Subcutaneous abdominal adipose tissue (tissue), 5 donors: ENCODE data around the gene WDR45.

ENCODE experiments used
- H3K27ac ChIP-seq: one replicate; pipeline ENCODE4 v1.7.0; 2013; ENCODE audit warnings: low read depth, mild to moderate bottlenecking, inconsistent platforms, low read length, moderate library complexity
- H3K27me3 ChIP-seq, 5 donors: one replicate each; pipeline ENCODE4 v1.7.0; 2013; ENCODE audit warnings: low read length in 5 of 5, inconsistent platforms in 1 of 5; ENCODE audit not compliant: control insufficient read depth in 5 of 5, insufficient read depth in 4 of 5
- H3K36me3 ChIP-seq, 5 donors: one replicate each; pipeline ENCODE4 v1.7.0; 2013; ENCODE audit warnings: low read length in 5 of 5; ENCODE audit not compliant: control insufficient read depth in 5 of 5, insufficient read depth in 5 of 5
- H3K4me1 ChIP-seq, 5 donors: one replicate each; pipeline ENCODE4 v1.7.0; 2013; ENCODE audit warnings: low read length in 5 of 5, mild to moderate bottlenecking in 3 of 5, moderate library complexity in 1 of 5; ENCODE audit not compliant: control insufficient read depth in 5 of 5, insufficient read depth in 5 of 5
- H3K4me3 ChIP-seq, 5 donors: one replicate each; pipeline ENCODE4 v1.7.0; 2013; ENCODE audit warnings: low read length in 5 of 5, low read depth in 1 of 5
- H3K9ac ChIP-seq, 5 donors: one replicate each; pipeline ENCODE4 v1.7.0; 2013; ENCODE audit warnings: low read length in 5 of 5, mild to moderate bottlenecking in 4 of 5, moderate library complexity in 3 of 5
- H3K9me3 ChIP-seq, 5 donors: one replicate each; pipeline ENCODE4 v1.7.0; 2013; ENCODE audit warnings: low read length in 5 of 5; ENCODE audit not compliant: control insufficient read depth in 5 of 5
- donor health status: healthy.
- donor health status: healthy.
- donor health status: healthy.
- donor health status: healthy.
- donor health status: healthy.

The WDR45 gene

GRCh38 chrX:49108641-49109040 lies 29.0 kb upstream of the WDR45 start:
- Histone ChIP-seq H3K36me3 (peaks cover 3 to 27% (median 20%) of the 10 kb centered on the region in 5 donors), H3K4me3 (no peak overlapping the region), H3K4me1 (no peaks in the 10 kb centered on the region), H3K27me3 (peaks cover 0 to 7% (median 4%) of the 10 kb centered on the region in 5 donors), H3K9ac (no peak overlapping the region), H3K9me3 (no peaks in the 10 kb centered on the region), H3K27ac (no peak overlapping the region)

DNA sequence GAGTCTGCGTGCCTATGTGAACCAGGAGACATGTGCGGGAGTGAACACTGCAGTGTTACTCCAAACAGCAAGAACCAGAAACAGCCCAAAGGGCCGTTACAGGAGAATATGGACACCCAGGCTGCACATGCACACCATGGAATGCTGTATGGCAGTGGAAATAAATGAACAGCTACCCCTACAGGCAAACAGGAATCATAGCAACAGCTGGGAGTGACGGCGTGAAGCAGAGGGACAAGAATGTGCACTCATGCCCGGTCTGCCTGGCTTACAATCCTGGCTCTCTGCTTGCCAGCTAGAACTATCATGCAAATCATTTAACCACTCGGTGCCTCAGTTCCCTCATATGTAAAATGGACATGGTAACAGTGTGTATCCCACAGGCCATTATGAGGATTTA lies 27.2 kb upstream of the WDR45 start:
- no peaks in the 10 kb centered on the region for H3K4me1 ChIP-seq
- no peak overlapping the region for H3K9ac ChIP-seq
- peaks cover 0 to 3% (median 2%) of the 10 kb centered on the region in 5 donors for H3K27me3 ChIP-seq
- no peak overlapping the region for H3K4me3 ChIP-seq
- no peak overlapping the region for H3K27ac ChIP-seq
- H3K9me3 ChIP-seq: no peaks in the 10 kb centered on the region
- H3K36me3 ChIP-seq: peaks cover 0 to 10% (median 6%) of the 10 kb centered on the region in 5 donors

GRCh38 chrX:49106296-49106695 lies 26.6 kb upstream of the WDR45 start:
- Histone ChIP-seq H3K4me3 (no peak overlapping the region), H3K4me1 (peaks cover 0 to 6% (median 0%) of the 10 kb centered on the region in 5 donors), H3K9me3 (no peaks in the 10 kb centered on the region), H3K36me3 (peaks cover 0 to 8% (median 6%) of the 10 kb centered on the region in 5 donors), H3K9ac (no peak overlapping the region), H3K27me3 (peaks cover 0 to 3% (median 0%) of the 10 kb centered on the region in 5 donors), H3K27ac (no peak overlapping the region)

DNA sequence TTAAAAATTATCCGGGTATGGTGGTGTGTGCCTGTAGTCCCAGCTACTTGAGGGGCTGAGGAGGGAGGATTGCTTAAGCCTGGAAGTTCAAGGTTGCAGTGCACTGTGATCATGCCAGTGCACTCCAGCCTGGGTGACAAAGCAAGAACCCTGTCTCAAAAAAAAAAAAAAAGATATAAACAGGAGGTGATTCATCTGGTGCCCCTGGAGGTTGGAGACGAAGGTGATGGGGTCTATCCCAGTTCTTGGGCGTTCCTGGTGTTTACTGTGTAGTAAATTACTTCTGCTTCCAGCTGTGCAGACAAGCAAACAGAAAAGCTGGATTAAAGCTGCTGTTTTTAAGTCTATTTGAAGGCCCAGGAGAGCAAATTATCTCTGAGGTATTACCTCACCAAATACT lies 23.9 kb upstream of the WDR45 start:
- peaks cover 0 to 4% (median 0%) of the 10 kb centered on the region in 5 donors for H3K9me3 ChIP-seq
- H3K4me1 ChIP-seq: peaks cover 0 to 10% (median 4%) of the 10 kb centered on the region in 5 donors
- peaks cover 0 to 3% (median 0%) of the 10 kb centered on the region in 5 donors for H3K27me3 ChIP-seq
- no peak overlapping the region for H3K4me3 ChIP-seq
- H3K36me3 ChIP-seq: no peaks in the 10 kb centered on the region
- no peak overlapping the region for H3K9ac ChIP-seq
- no peak overlapping the region for H3K27ac ChIP-seq

DNA sequence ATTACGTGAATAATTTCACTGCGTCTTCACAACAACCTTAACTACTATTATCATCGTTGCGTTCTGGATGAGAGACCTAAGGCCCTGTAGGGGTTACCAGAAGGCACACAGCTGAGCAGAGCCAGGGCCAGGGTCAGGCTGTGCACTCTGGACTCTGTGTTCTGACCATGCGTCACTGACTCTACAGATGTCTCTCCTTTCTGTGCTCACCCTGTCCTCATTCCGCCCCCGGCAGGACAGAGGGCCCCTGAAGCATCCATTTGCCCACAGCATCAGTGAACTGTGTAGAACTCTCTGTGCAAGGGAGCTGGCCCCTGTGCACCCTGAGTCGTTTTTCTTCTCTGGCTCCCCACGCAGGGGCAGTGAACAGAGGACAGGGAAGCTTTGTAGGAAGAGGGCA lies 22.5 kb upstream of the WDR45 start:
- H3K27me3 ChIP-seq: peaks cover 0 to 3% (median 0%) of the 10 kb centered on the region in 5 donors
- H3K4me3 ChIP-seq: no peak overlapping the region
- no peaks in the 10 kb centered on the region for H3K36me3 ChIP-seq
- H3K9ac ChIP-seq: no peak overlapping the region
- no peak overlapping the region for H3K27ac ChIP-seq
- H3K9me3 ChIP-seq: peaks cover 0 to 4% (median 0%) of the 10 kb centered on the region in 5 donors
- peaks cover 0 to 10% (median 4%) of the 10 kb centered on the region in 5 donors for H3K4me1 ChIP-seq

DNA sequence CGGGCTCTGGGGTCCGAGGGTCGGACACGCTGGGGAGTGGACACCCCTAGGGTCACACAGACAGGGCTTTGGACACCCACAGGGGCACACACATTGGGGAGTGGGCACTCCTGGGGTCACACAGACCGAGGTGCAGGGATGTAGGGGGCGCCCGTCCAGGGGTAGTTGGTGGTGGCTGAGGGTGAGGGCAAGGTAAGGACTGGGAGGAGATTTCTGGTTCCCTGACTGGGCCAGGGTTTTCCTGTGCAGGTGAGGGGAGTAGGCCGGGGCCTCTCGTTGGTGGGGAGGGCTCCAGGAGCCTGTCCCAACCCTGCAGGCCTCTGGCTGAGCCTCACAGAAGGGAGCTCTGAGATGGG lies 21.9 kb upstream of the WDR45 start:
- peaks cover 0 to 4% (median 0%) of the 10 kb centered on the region in 5 donors for H3K9me3 ChIP-seq
- H3K36me3 ChIP-seq: no peaks in the 10 kb centered on the region
- peak overlapping the region in 3 of 5 donors; percentile 51 to 66 (median 59) for H3K9ac ChIP-seq
- peak overlapping the region; percentile 82 for H3K27ac ChIP-seq
- H3K4me3 ChIP-seq: peak overlapping the region in 4 of 5 donors; percentile 45 to 72 (median 60)
- peaks cover 0 to 10% (median 4%) of the 10 kb centered on the region in 5 donors for H3K4me1 ChIP-seq
- H3K27me3 ChIP-seq: peaks cover 0 to 3% (median 0%) of the 10 kb centered on the region in 5 donors

DNA sequence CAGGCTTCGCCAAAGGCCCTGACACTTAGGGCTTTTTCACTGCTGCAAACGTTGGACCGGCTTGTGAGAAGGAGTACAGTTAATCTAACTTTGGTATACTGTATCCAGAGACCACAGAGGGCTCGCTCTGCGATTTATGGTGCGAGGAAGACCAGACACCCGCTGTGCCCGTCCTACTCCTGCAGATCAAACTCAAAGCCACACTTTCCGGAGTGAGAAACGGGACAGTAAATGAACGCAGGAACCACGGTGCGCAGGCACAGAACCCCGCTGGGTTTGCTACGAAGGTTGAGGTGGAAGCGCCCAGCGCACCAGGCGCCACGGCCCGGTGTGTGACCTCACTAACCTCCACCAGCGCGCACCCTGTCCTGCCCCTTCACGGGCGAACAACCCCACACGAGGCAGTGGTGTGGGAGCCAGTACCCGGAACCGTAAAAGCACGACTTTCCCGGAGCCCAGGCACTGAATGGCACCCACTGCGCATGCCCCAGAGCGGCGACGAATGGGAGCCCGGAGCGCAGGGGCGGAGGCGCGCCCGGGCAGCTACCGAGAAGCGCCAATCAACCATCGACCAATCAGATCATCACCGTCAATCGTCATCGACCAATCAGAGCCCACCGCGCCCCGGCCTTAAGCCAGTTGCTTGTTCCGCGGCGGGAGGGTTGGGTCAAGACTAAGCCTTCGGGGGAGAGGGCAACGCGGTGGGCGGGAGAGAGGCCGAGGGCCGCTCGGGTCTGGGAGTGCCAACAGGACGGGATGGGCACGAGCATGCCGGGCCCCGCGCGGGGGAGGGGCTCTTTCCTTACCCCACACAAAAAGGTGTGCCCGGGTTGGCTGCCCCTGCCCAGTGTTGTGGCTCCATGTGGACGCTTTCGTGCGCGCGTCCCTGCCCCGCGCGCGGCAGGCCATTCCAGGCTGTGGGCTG lies 21.3 kb upstream of the WDR45 start:
- peaks cover 0 to 4% (median 0%) of the 10 kb centered on the region in 5 donors for H3K9me3 ChIP-seq
- H3K4me3 ChIP-seq: peak overlapping the region; percentile 66 to 75 (median 72)
- H3K27me3 ChIP-seq: peaks cover 0 to 2% (median 0%) of the 10 kb centered on the region in 5 donors
- H3K9ac ChIP-seq: peak overlapping the region; percentile 51 to 84 (median 82)
- peak overlapping the region; percentile 82 for H3K27ac ChIP-seq
- H3K36me3 ChIP-seq: no peaks in the 10 kb centered on the region
- H3K4me1 ChIP-seq: peaks cover 0 to 10% (median 4%) of the 10 kb centered on the region in 5 donors

DNA sequence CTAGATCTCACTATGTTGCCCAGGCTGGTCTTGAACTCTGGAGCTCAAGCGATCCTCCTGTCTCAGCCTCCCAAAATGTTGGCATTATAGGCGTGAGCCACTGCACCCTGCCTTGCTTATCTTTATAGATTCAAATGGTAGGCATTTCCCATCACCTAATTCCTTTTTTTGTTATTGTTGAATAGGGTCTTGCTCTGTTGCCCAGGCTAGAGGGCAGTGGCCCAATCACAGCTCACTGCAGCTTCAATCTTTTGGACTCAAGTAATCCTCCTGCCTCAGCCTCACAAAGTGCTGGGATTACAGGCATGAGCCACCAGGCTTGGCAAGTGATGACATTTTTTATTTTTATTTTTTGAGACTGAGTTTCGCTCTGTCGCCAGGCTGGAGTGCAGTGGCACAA lies 16.7 kb upstream of the WDR45 start:
- Histone ChIP-seq H3K4me3 (no peak overlapping the region), H3K36me3 (no peaks in the 10 kb centered on the region), H3K4me1 (peaks cover 0 to 5% (median 4%) of the 10 kb centered on the region in 5 donors), H3K27ac (no peak overlapping the region), H3K27me3 (no peaks in the 10 kb centered on the region), H3K9me3 (peaks cover 0 to 4% (median 0%) of the 10 kb centered on the region in 5 donors), H3K9ac (no peak overlapping the region)

DNA sequence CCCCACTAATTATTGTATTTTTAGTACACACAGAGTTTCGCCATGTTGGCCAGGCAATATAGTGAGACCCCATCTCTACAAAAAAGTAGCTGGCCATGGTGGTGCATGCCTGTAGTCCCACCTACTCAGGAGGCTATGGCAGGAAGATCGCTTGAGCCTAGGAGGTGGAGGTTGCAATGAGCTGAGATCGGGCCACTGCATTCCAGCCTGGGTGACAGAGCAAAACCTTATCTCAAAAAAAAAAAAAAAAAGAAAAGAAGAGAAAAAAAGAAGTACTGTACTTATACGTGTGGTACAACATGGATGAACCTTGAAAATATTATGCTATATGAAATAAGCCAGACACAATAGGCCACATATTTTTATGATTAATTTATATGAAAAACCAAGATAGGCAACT lies 9.9 kb upstream of the WDR45 start:
- Histone ChIP-seq H3K4me1 (no peaks in the 10 kb centered on the region), H3K9me3 (no peaks in the 10 kb centered on the region), H3K27me3 (peaks cover 0 to 6% (median 0%) of the 10 kb centered on the region in 5 donors), H3K27ac (no peak overlapping the region), H3K36me3 (no peaks in the 10 kb centered on the region), H3K4me3 (no peak overlapping the region), H3K9ac (no peak overlapping the region)

GRCh38 chrX:49082271-49082871 lies 2.7 kb upstream of the WDR45 start:
- Histone ChIP-seq H3K27ac (no peak overlapping the region), H3K9ac (no peak overlapping the region), H3K36me3 (peaks cover 0 to 6% (median 5%) of the 10 kb centered on the region in 5 donors), H3K4me1 (peaks cover 0 to 12% (median 10%) of the 10 kb centered on the region in 5 donors), H3K4me3 (no peak overlapping the region), H3K27me3 (peaks cover 0 to 3% (median 0%) of the 10 kb centered on the region in 5 donors), H3K9me3 (no peaks in the 10 kb centered on the region)
